Immature natural killer cell (primary cell): ENCODE results near the gene HMX1. TPM values are rescaled to one million over a fixed set of nuclear protein-coding genes. Genes with fewer than 3 reads are reported as not detected.

Experiments
- DNase-seq, 3 donors: peaks; one replicate each; pipeline ENCODE4 v3.0.0; 2022; ENCODE audit warnings: mixed read lengths in 1 of 3
- H3K27ac Mint-ChIP-seq, 6 donors: one replicate each; pipeline ENCODE4 v1.8.0; 2020; ENCODE audit warnings: mixed read lengths in 6 of 6, mild to moderate bottlenecking in 5 of 6, inconsistent platforms in 4 of 6, moderate library complexity in 3 of 6
- H3K27me3 Mint-ChIP-seq, 3 donors: one replicate each; pipeline ENCODE4 v1.8.0; 2020 to 2021; ENCODE audit warnings: low read depth in 3 of 3, mild to moderate bottlenecking in 3 of 3, mixed read lengths in 3 of 3, moderate library complexity in 3 of 3, inconsistent platforms in 1 of 3
- H3K36me3 Mint-ChIP-seq, 3 donors: one replicate each; pipeline ENCODE4 v1.8.0; 2020; ENCODE audit warnings: mixed read lengths in 3 of 3, inconsistent platforms in 2 of 3, mild to moderate bottlenecking in 2 of 3
- H3K4me1 Mint-ChIP-seq, 2 donors: one replicate each; pipeline ENCODE4 v1.8.0; 2020; ENCODE audit warnings: inconsistent platforms in 2 of 2, mild to moderate bottlenecking in 2 of 2, mixed read lengths in 2 of 2, moderate library complexity in 1 of 2
- H3K4me3 Mint-ChIP-seq, 5 donors: one replicate each; pipeline ENCODE4 v1.8.0; 2020; ENCODE audit warnings: mild to moderate bottlenecking in 5 of 5, mixed read lengths in 5 of 5, inconsistent platforms in 3 of 5, moderate library complexity in 3 of 5
- H3K9me3 Mint-ChIP-seq, 6 donors: one replicate each; pipeline ENCODE4 v1.8.0; 2020; ENCODE audit warnings: mild to moderate bottlenecking in 6 of 6, mixed read lengths in 6 of 6, inconsistent platforms in 4 of 6, moderate library complexity in 3 of 6
- polyA plus RNA-seq, 3 donors: library from polyadenylated mRNA; unstranded; fragments of 300-500 nt; fragmentation: Illumina TruSeq; gene quantifications; one replicate each; pipeline ENCODE4 v1.2.3, GENCODE V29; 2021

HMX1 gene
- polyA plus RNA-seq, 3 donors from 2014 or later: not detected

- H3K27me3 Mint-ChIP-seq: peaks cover 21 to 23% (median 23%) of the 10 kb centered on the region in 3 donors
- no peak overlapping the region for H3K27ac Mint-ChIP-seq
- no peaks in the 10 kb centered on the region for H3K36me3 Mint-ChIP-seq
- H3K9me3 Mint-ChIP-seq: no peaks in the 10 kb centered on the region
- no peak overlapping the region for H3K4me3 Mint-ChIP-seq
- DNase-seq: no peak
- no peaks in the 10 kb centered on the region for H3K4me1 Mint-ChIP-seq
Measured at GRCh38 chr4:8874003-8874895, 2.6 kb upstream of the HMX1 start.

GRCh38 chr4:8872402-8873291, 1.0 kb upstream of the HMX1 start:
- no peak for DNase-seq
- Mint-ChIP-seq H3K27me3 (peaks cover 20 to 26% (median 24%) of the 10 kb centered on the region in 3 donors), H3K36me3 (no peaks in the 10 kb centered on the region), H3K27ac (no peak overlapping the region), H3K4me3 (peak overlapping the region in 1 of 5 donors; percentile 10), H3K4me1 (no peaks in the 10 kb centered on the region), H3K9me3 (no peaks in the 10 kb centered on the region)

- H3K4me1 Mint-ChIP-seq: no peaks in the 10 kb centered on the region
- no peak overlapping the region for H3K4me3 Mint-ChIP-seq
- no peak overlapping the region for H3K27ac Mint-ChIP-seq
- no peaks in the 10 kb centered on the region for H3K36me3 Mint-ChIP-seq
- no peaks in the 10 kb centered on the region for H3K9me3 Mint-ChIP-seq
- peaks cover 23 to 28% (median 24%) of the 10 kb centered on the region in 3 donors for H3K27me3 Mint-ChIP-seq
- no peak for DNase-seq
Measured at GRCh38 chr4:8870647-8871416, 807 bp downstream of the HMX1 start.

- Mint-ChIP-seq H3K4me3 (no peak overlapping the region), H3K27me3 (peaks cover 18 to 23% (median 21%) of the 10 kb centered on the region in 3 donors), H3K36me3 (no peaks in the 10 kb centered on the region), H3K4me1 (no peaks in the 10 kb centered on the region), H3K27ac (no peak overlapping the region), H3K9me3 (no peaks in the 10 kb centered on the region)
- no peak for DNase-seq
Measured at GRCh38 chr4:8869898-8870646, 1.6 kb downstream of the HMX1 start.

GRCh38 chr4:8869002-8869897, 2.4 kb downstream of the HMX1 start:
- no peaks in the 10 kb centered on the region for H3K36me3 Mint-ChIP-seq
- peaks cover 18 to 22% (median 22%) of the 10 kb centered on the region in 3 donors for H3K27me3 Mint-ChIP-seq
- peak overlapping the region in 1 of 5 donors; percentile 35 for H3K4me3 Mint-ChIP-seq
- H3K27ac Mint-ChIP-seq: no peak overlapping the region
- DNase-seq: no peak
- no peaks in the 10 kb centered on the region for H3K4me1 Mint-ChIP-seq
- H3K9me3 Mint-ChIP-seq: no peaks in the 10 kb centered on the region

- Mint-ChIP-seq H3K27me3 (peaks cover 17 to 24% (median 22%) of the 10 kb centered on the region in 3 donors), H3K9me3 (no peaks in the 10 kb centered on the region), H3K36me3 (no peaks in the 10 kb centered on the region), H3K27ac (peak overlapping the region in 1 of 6 donors; percentile 29), H3K4me3 (peak overlapping the region in 1 of 5 donors; percentile 35), H3K4me1 (no peaks in the 10 kb centered on the region)
- DNase-seq: no peak
Measured at GRCh38 chr4:8868321-8869001, 3.2 kb downstream of the HMX1 start.

- H3K27me3 Mint-ChIP-seq: peaks cover 18 to 24% (median 22%) of the 10 kb centered on the region in 3 donors
- H3K4me3 Mint-ChIP-seq: no peak overlapping the region
- no peaks in the 10 kb centered on the region for H3K9me3 Mint-ChIP-seq
- DNase-seq: no peak
- H3K36me3 Mint-ChIP-seq: no peaks in the 10 kb centered on the region
- H3K4me1 Mint-ChIP-seq: no peaks in the 10 kb centered on the region
- H3K27ac Mint-ChIP-seq: no peak overlapping the region
Measured at GRCh38 chr4:8867624-8868320, 3.9 kb downstream of the HMX1 start.

GRCh38 chr4:8866828-8867623, 4.6 kb downstream of the HMX1 start:
- Mint-ChIP-seq H3K36me3 (no peaks in the 10 kb centered on the region), H3K4me1 (no peaks in the 10 kb centered on the region), H3K9me3 (no peaks in the 10 kb centered on the region), H3K4me3 (no peak overlapping the region), H3K27ac (no peak overlapping the region), H3K27me3 (peaks cover 18 to 28% (median 26%) of the 10 kb centered on the region in 3 donors)
- no peak for DNase-seq

- no peak overlapping the region for H3K4me3 Mint-ChIP-seq
- DNase-seq: no peak
- peaks cover 17 to 28% (median 27%) of the 10 kb centered on the region in 3 donors for H3K27me3 Mint-ChIP-seq
- no peaks in the 10 kb centered on the region for H3K4me1 Mint-ChIP-seq
- H3K9me3 Mint-ChIP-seq: no peaks in the 10 kb centered on the region
- H3K36me3 Mint-ChIP-seq: no peaks in the 10 kb centered on the region
- H3K27ac Mint-ChIP-seq: no peak overlapping the region
Measured at GRCh38 chr4:8866421-8866820, 5.2 kb downstream of the HMX1 start.

GRCh38 chr4:8865681-8866310, 5.8 kb downstream of the HMX1 start:
- Mint-ChIP-seq H3K27me3 (peaks cover 17 to 30% (median 27%) of the 10 kb centered on the region in 3 donors), H3K9me3 (no peaks in the 10 kb centered on the region), H3K4me1 (no peaks in the 10 kb centered on the region), H3K4me3 (no peak overlapping the region), H3K36me3 (no peaks in the 10 kb centered on the region), H3K27ac (no peak overlapping the region)
- no peak for DNase-seq
